Osteocyte (in vitro differentiated cells): ENCODE data around the gene TMEM128. TPM values are rescaled to one million over a fixed set of nuclear protein-coding genes. Genes with fewer than 3 reads are reported as not detected.

ENCODE experiments used
- DNase-seq: peaks from one replicate; pipeline ENCODE4 v3.0.0; 2021; ENCODE audit warnings: mixed read lengths; ENCODE audit not compliant: unreplicated experiment; ENCODE audit errors: extremely low spot score
- H3K27ac Mint-ChIP-seq: one replicate; pipeline ENCODE4 v1.8.0; 2021; ENCODE audit warnings: mild to moderate bottlenecking, mixed read lengths; ENCODE audit not compliant: unreplicated experiment
- H3K27me3 Mint-ChIP-seq: one replicate; pipeline ENCODE4 v1.8.0; 2021; ENCODE audit warnings: mixed read lengths; ENCODE audit not compliant: unreplicated experiment
- H3K36me3 Mint-ChIP-seq: one replicate; pipeline ENCODE4 v1.8.0; 2021; ENCODE audit warnings: mixed read lengths; ENCODE audit not compliant: unreplicated experiment
- H3K4me1 Mint-ChIP-seq: one replicate; pipeline ENCODE4 v1.8.0; 2021; ENCODE audit warnings: mixed read lengths; ENCODE audit not compliant: unreplicated experiment
- H3K4me3 Mint-ChIP-seq: one replicate; pipeline ENCODE4 v1.8.0; 2021; ENCODE audit warnings: mild to moderate bottlenecking, moderate library complexity, mixed read lengths; ENCODE audit not compliant: unreplicated experiment
- H3K9me3 Mint-ChIP-seq: one replicate; pipeline ENCODE4 v1.8.0; 2021; ENCODE audit warnings: mixed read lengths; ENCODE audit not compliant: unreplicated experiment
- CTCF ChIP-seq: fragments of 200-600 bp; sonication (generic); IDR thresholded peaks from 2 replicates; pipeline ENCODE4 v1.5.0; 2021; ENCODE audit warnings: antibody characterized with exemption, mild to moderate bottlenecking, moderate library complexity
- total RNA-seq: library from RNA; stranded (reverse); gene quantifications from 2 replicates; pipeline ENCODE4 v1.2.1, GENCODE V29; 2021

Gene TMEM128
- total RNA-seq, 1 donor from 2014 or later: 25.7 TPM

GRCh38 chr4:4227510-4228355, 20.3 kb downstream of the TMEM128 start:
- Mint-ChIP-seq H3K4me3 (no peak overlapping the region), H3K27me3 (peaks cover 37% of the 10 kb centered on the region), H3K36me3 (peaks cover 4% of the 10 kb centered on the region), H3K27ac (no peak overlapping the region), H3K4me1 (no peaks in the 10 kb centered on the region), H3K9me3 (peaks cover 2% of the 10 kb centered on the region)
- no peak for TF ChIP-seq CTCF
- no peak for DNase-seq

GRCh38 chr4:4226606-4227438, 21.2 kb downstream of the TMEM128 start, which contains the start of gene OTOP1:
TSS of gene OTOP1 (minus strand) at chr4:4226929. CDS start at chr4:4226864, 65 bp downstream.
- Mint-ChIP-seq H3K9me3 (no peaks in the 10 kb centered on the region), H3K27ac (no peak within 1 kb of the TSS), H3K4me1 (no peaks in the 10 kb centered on the region), H3K36me3 (peaks cover 4% of the 10 kb centered on the region), H3K27me3 (peaks cover 43% of the 10 kb centered on the region), H3K4me3 (no peak within 1 kb of the TSS)
- TF ChIP-seq CTCF: no peak
- DNase-seq: no peak

- H3K27ac Mint-ChIP-seq: no peak overlapping the region
- no peak for TF ChIP-seq CTCF
- H3K4me1 Mint-ChIP-seq: no peaks in the 10 kb centered on the region
- H3K9me3 Mint-ChIP-seq: no peaks in the 10 kb centered on the region
- no peak for DNase-seq
- peaks cover 4% of the 10 kb centered on the region for H3K36me3 Mint-ChIP-seq
- H3K4me3 Mint-ChIP-seq: no peak overlapping the region
- peaks cover 48% of the 10 kb centered on the region for H3K27me3 Mint-ChIP-seq
These were observed 22.0 kb downstream of the TMEM128 start for GRCh38 chr4:4225915-4226605.

GRCh38 chr4:4217113-4217512, 30.9 kb downstream of the TMEM128 start:
- TF ChIP-seq CTCF: no peak
- H3K27ac Mint-ChIP-seq: no peak overlapping the region
- no peak overlapping the region for H3K4me3 Mint-ChIP-seq
- H3K4me1 Mint-ChIP-seq: peaks cover 5% of the 10 kb centered on the region
- no peak for DNase-seq
- H3K27me3 Mint-ChIP-seq: peaks cover 18% of the 10 kb centered on the region
- H3K9me3 Mint-ChIP-seq: no peaks in the 10 kb centered on the region
- no peaks in the 10 kb centered on the region for H3K36me3 Mint-ChIP-seq
